Brain microvascular endothelial cell (primary cell): Measurements from ENCODE around the gene ZNF749.
"Not testable (repeated sequence)": the region's sequence is repeated elsewhere in the genome, so short reads cannot be mapped to it uniquely, and the experiment has no call there.

Experiments
- DNase-seq: peaks from one replicate; pipeline ENCODE4 v3.0.0-alpha.2; 2020
- H3K27ac ChIP-seq: fragments of 250-450 bp; sonication (Bioruptor Pico); 2 replicates; pipeline ENCODE4 v1.5.1; 2020; ENCODE audit warnings: mild to moderate bottlenecking, moderate library complexity
- H3K27me3 ChIP-seq: fragments of 250-450 bp; sonication (Bioruptor Pico); replicated peaks from 2 replicates; pipeline ENCODE4 v1.5.1; 2020; ENCODE audit warnings: mild to moderate bottlenecking
- H3K36me3 ChIP-seq: fragments of 250-450 bp; sonication (Bioruptor Pico); replicated peaks from 2 replicates; pipeline ENCODE4 v1.5.1; 2020; ENCODE audit warnings: mild to moderate bottlenecking
- H3K4me3 ChIP-seq: 2 replicates; pipeline ENCODE4 v1.5.1; 2011; ENCODE audit warnings: low read depth, mild to moderate bottlenecking, control low read depth, low read length, moderate library complexity
- in situ Hi-C: cut with HindIII; loops from 2 replicates; pipeline ENCODE4 v1.10.0; 2017; ENCODE audit warnings: low sequenced_read_pairs, low pct_ligation_motif_present
- TF ChIP-seq, protein P1 (sequence below): IDR thresholded peaks from 2 replicates; pipeline ENCODE4 v1.5.1; 2011; ENCODE audit warnings: low read depth, mild to moderate bottlenecking, moderate library complexity, low read length, control low read depth, inconsistent platforms; ENCODE audit errors: missing control alignments

ZNF749 gene

DNA sequence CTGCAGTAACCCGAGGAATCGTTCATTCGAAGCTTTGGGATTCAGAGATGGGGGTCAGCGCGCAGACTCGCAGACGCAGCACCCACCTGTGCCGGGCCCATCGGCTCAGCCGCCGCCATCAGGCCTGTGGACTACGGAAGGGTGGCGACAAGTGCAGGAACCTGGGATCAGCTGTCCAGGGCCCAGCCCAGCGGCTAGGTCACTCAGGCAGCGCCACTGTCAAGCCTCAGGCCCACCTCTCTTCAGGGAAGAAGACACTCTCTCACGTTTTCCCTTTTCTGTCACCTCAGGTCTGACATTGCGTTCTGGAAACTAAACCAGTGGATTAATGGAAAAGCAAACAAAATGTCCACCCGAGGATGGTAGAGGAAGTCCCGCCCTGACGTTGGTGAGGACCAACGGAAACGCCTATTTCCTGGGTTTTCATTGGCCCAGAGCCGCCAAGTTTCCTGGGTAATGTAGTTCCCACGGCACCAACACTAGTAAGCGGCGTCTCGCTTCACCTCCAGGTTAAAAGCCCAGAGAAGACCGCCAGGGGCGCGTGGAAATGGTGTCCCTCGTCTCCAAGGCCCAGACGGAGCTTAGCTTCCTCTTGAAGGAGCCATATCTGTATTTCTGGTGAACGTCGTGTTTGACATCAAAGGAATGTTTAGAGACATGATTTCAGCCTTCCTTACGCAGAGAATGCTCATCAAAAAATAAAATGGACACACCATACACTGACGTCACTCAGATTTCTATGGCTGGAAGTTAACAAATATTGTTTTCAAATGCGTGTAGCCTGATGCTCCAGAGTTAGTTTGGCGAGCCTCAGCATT, 42.3 kb downstream of the ZNF749 start, which contains the start of gene ZNF772:
Gene ZNF772 (minus strand): TSS at position 376 of the 818 bp plus-strand sequence. CDS start 257 bp downstream, at position 119.
- Histone ChIP-seq H3K27me3 (no peaks in the 10 kb centered on the region), H3K27ac (peak within 1 kb of the TSS; percentile 42), H3K36me3 (peaks cover 32% of the 10 kb centered on the region), H3K4me3 (peak within 1 kb of the TSS; percentile 90)
- TF ChIP-seq, protein P1, sequence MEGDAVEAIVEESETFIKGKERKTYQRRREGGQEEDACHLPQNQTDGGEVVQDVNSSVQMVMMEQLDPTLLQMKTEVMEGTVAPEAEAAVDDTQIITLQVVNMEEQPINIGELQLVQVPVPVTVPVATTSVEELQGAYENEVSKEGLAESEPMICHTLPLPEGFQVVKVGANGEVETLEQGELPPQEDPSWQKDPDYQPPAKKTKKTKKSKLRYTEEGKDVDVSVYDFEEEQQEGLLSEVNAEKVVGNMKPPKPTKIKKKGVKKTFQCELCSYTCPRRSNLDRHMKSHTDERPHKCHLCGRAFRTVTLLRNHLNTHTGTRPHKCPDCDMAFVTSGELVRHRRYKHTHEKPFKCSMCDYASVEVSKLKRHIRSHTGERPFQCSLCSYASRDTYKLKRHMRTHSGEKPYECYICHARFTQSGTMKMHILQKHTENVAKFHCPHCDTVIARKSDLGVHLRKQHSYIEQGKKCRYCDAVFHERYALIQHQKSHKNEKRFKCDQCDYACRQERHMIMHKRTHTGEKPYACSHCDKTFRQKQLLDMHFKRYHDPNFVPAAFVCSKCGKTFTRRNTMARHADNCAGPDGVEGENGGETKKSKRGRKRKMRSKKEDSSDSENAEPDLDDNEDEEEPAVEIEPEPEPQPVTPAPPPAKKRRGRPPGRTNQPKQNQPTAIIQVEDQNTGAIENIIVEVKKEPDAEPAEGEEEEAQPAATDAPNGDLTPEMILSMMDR, result peak; percentile 74
- peak; percentile 96 for DNase-seq
- in situ Hi-C loops, result no loop called here

DNA sequence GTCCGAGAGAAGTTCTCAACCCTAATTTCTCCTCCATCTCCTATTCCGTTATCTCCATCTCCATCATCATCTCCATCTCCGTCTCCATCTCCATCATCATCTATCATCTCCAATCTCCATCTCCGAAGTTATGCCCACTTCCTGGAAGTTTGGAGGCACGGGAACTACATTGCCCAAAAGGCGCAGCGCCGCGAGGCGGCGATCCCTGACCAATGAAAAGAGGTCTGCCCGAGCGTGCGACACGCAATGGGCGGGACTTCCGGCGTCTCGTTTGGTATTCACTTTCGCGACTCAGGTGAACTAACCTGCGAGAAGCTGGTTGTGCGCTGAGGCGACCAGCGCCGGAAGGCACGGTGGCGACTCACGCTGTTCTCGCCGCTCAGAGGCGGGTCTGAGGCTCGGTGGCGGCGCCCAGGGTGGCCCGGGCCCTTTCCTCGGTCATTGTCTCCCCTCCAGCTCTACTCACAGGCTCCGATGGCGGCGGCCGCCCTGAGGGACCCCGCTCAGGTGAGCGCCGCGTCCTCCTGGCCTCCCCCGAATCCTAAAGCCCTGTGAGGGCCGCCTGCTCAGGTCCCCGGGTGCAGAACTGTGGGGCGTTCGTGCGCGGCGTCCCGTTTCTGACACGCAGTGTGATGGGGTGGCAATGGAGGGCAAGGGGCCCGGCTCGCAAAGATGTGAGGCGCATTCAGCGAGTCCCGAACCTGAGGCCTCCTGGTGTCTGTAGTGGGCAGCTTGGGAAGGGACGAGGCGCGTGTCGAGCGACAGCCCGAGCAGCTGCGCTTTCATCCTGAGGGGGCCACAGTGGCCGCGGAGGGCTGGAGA, 52.6 kb downstream of the ZNF749 start, which contains the start of gene ZNF419:
Gene ZNF419 (plus strand): TSS at position 274 of the 822 bp plus-strand sequence. CDS start 201 bp downstream, at position 475.
- TF ChIP-seq, protein P1, result peak; percentile 16
- Histone ChIP-seq H3K4me3 (peak within 1 kb of the TSS; percentile 89), H3K36me3 (peaks cover 14% of the 10 kb centered on the region), H3K27ac (peak within 1 kb of the TSS; percentile 73)
- in situ Hi-C loops, H3K27me3 ChIP-seq: not testable (repeated sequence)
- peak; percentile 84 for DNase-seq

DNA sequence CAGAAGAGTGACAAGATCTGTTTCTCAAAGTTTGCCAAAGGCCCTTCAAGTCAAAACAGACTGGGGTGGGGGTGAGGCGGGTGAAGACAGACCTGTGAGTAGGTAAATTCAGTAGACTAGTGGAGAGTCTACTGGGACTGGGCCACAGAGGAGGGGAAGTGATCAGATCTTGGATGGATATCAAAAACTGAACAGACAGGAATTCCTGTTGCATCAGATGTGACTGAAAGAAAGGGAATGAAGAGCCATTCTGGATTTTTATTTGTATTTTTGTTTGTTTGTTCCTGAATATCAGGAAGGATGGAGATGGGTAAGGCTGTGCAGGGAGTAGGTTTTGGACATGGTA, 53.1 kb downstream of the ZNF749 start:
- H3K36me3 ChIP-seq, result peaks cover 19% of the 10 kb centered on the region

More for the DNA sequence above, 53.1 kb downstream of the ZNF749 start:
- peak overlapping the region; percentile 31 for H3K4me3 ChIP-seq
- in situ Hi-C loops, H3K27me3 ChIP-seq, DNase-seq, H3K27ac ChIP-seq: not testable (repeated sequence)
